Retina (tissue), 1 donor: ENCODE measurements around the gene TARS3.
"Not testable (repeated sequence)": the region's sequence is repeated elsewhere in the genome, so short reads cannot be mapped to it uniquely, and the experiment has no call there.

Experiments
- DNase-seq: peaks from one replicate; pipeline ENCODE4 v3.0.0-alpha.2; 2016

The TARS3 gene

GRCh38 chr15:101697488-101697887 is 26.8 kb downstream of the TARS3 start:
- DNase-seq, result no peak

GRCh38 chr15:101696829-101697228 is 27.4 kb downstream of the TARS3 start:
- DNase-seq, result no peak

- no peak for DNase-seq
Measured at GRCh38 chr15:101694261-101694660, 30.0 kb downstream of the TARS3 start.

GRCh38 chr15:101692801-101693598 is 31.3 kb downstream of the TARS3 start:
- no peak for DNase-seq

- DNase-seq, result no peak
Measured at GRCh38 chr15:101689901-101690300, 34.4 kb downstream of the TARS3 start.

- no peak for DNase-seq
Measured at GRCh38 chr15:101686718-101687117, 37.6 kb downstream of the TARS3 start.

- no peak for DNase-seq
Measured at GRCh38 chr15:101684877-101685276, 39.4 kb downstream of the TARS3 start.

GRCh38 chr15:101684384-101684783 is 39.9 kb downstream of the TARS3 start:
- no peak for DNase-seq

GRCh38 chr15:101679806-101680205 is 44.5 kb downstream of the TARS3 start:
- DNase-seq, result no peak

- DNase-seq, result peak; percentile 24
Measured at GRCh38 chr15:101676921-101677329, 47.3 kb downstream of the TARS3 start.

- peak; percentile 5 for DNase-seq
Measured at GRCh38 chr15:101675796-101676582, 48.3 kb downstream of the TARS3 start.

GRCh38 chr15:101675015-101675414 is 49.3 kb downstream of the TARS3 start:
- DNase-seq, result no peak

GRCh38 chr15:101672298-101672697 is 52.0 kb downstream of the TARS3 start:
- no peak for DNase-seq

GRCh38 chr15:101669744-101670143 is 54.5 kb downstream of the TARS3 start:
- no peak for DNase-seq

GRCh38 chr15:101667881-101668280 is 56.4 kb downstream of the TARS3 start:
- DNase-seq, result no peak

- no peak for DNase-seq
Measured at GRCh38 chr15:101664303-101664913, 59.9 kb downstream of the TARS3 start.

- no peak for DNase-seq
Measured at GRCh38 chr15:101662203-101662602, 62.1 kb downstream of the TARS3 start.

GRCh38 chr15:101660005-101660404 is 64.3 kb downstream of the TARS3 start:
- no peak for DNase-seq

GRCh38 chr15:101657968-101658784 is 66.1 kb downstream of the TARS3 start:
- no peak for DNase-seq

GRCh38 chr15:101657171-101657570 is 67.1 kb downstream of the TARS3 start:
- DNase-seq, result no peak

GRCh38 chr15:101654624-101655337 is 69.5 kb downstream of the TARS3 start:
- not testable (repeated sequence) for DNase-seq

- DNase-seq, result no peak
Measured at GRCh38 chr15:101654171-101654570, 70.1 kb downstream of the TARS3 start.
